Neural crest cell (in vitro differentiated cells): ENCODE results near the gene LPCAT2. TPM values are rescaled to one million over a fixed set of nuclear protein-coding genes. Genes with fewer than 3 reads are reported as not detected.

ENCODE experiments used
- DNase-seq: peaks from one replicate; pipeline ENCODE4 v3.0.0; 2021; ENCODE audit warnings: low read depth, mixed read lengths, low spot score
- H3K27ac Mint-ChIP-seq: one replicate; pipeline ENCODE4 v1.8.0; 2021; ENCODE audit warnings: mild to moderate bottlenecking, mixed read lengths; ENCODE audit not compliant: unreplicated experiment
- H3K27me3 Mint-ChIP-seq: 2 replicates; pipeline ENCODE4 v1.8.0; 2021; ENCODE audit warnings: low read depth, mild to moderate bottlenecking, mixed read lengths
- H3K36me3 Mint-ChIP-seq: 2 replicates; pipeline ENCODE4 v1.8.0; 2021; ENCODE audit warnings: low read depth, mild to moderate bottlenecking, mixed read lengths
- H3K4me1 Mint-ChIP-seq: 2 replicates; pipeline ENCODE4 v1.8.0; 2021; ENCODE audit warnings: mixed read lengths
- H3K4me3 Mint-ChIP-seq: one replicate; pipeline ENCODE4 v1.8.0; 2021; ENCODE audit warnings: mild to moderate bottlenecking, mixed read lengths
- H3K9me3 Mint-ChIP-seq: 2 replicates; pipeline ENCODE4 v1.8.0; 2021; ENCODE audit warnings: mixed read lengths
- total RNA-seq: library from RNA; stranded (reverse); gene quantifications from 2 replicates; pipeline ENCODE4 v1.2.1, GENCODE V29; 2021
- TF ChIP-seq, protein P1 (sequence below): fragments of 200-600 bp; sonication (generic); conservative IDR thresholded peaks from 2 replicates; pipeline ENCODE4 v1.5.0; 2021; ENCODE audit warnings: antibody characterized with exemption, mild to moderate bottlenecking

The LPCAT2 gene
- total RNA-seq, 1 donor from 2014 or later: 7.2 TPM

DNA sequence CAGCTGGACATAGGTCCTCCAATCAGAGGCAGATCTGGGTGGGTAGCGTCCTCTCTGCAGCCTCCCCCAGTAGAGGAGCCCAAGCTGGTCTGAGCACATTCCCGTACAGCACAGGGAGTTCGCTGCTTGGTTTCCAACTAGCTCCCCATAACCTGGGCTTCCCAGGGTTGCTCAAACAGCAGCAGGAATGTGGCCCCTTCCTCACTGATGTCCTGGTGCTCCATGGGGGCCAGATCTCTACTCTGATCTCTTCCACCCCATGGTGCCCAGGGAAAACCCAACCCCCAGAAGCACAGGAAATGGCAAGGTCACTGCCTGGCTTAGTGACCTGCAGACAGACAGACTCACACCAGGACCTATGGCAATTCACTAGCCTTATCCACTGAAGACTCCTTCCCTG lies 41.0 kb upstream of the LPCAT2 start:
- TF ChIP-seq, protein P1, sequence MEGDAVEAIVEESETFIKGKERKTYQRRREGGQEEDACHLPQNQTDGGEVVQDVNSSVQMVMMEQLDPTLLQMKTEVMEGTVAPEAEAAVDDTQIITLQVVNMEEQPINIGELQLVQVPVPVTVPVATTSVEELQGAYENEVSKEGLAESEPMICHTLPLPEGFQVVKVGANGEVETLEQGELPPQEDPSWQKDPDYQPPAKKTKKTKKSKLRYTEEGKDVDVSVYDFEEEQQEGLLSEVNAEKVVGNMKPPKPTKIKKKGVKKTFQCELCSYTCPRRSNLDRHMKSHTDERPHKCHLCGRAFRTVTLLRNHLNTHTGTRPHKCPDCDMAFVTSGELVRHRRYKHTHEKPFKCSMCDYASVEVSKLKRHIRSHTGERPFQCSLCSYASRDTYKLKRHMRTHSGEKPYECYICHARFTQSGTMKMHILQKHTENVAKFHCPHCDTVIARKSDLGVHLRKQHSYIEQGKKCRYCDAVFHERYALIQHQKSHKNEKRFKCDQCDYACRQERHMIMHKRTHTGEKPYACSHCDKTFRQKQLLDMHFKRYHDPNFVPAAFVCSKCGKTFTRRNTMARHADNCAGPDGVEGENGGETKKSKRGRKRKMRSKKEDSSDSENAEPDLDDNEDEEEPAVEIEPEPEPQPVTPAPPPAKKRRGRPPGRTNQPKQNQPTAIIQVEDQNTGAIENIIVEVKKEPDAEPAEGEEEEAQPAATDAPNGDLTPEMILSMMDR: no peak
- DNase-seq: no peak
- H3K27me3 Mint-ChIP-seq: no peaks in the 10 kb centered on the region

DNA sequence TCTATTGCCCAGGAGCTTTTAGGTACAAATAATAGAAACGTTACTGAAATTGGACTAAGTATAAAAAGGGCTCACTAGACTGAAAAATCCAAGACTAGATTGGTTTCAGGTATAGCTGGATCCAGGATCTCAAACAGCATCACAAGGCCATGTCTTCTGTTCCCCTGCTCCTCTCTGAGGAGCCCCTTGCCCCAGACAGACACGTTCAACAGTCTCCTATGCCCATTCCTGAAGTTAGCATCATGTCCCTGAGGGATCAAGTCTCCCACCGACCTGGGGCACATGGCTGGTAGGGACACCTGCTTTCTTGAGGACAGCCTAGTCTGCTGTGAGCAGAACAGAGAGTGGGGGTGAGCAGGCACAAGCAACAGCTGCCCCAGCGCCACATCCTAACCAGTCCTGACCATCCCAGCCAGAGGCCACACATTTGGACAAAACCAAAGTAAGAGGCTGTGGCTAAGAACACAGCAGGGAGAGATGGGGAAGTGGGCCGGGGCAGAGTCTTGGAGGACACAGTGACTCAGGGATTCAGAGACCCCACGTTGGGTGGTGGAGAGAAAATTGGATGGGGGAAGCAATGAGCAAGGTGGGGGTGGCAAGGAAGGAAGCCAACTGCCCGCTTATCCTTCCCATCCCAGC lies 40.4 kb upstream of the LPCAT2 start:
- peak overlapping the region; percentile 60 for H3K27ac Mint-ChIP-seq
- no peaks in the 10 kb centered on the region for H3K27me3 Mint-ChIP-seq
- no peak overlapping the region for H3K4me3 Mint-ChIP-seq
- no peaks in the 10 kb centered on the region for H3K36me3 Mint-ChIP-seq
- no peaks in the 10 kb centered on the region for H3K9me3 Mint-ChIP-seq
- TF ChIP-seq, protein P1: no peak
- peaks cover 5% of the 10 kb centered on the region for H3K4me1 Mint-ChIP-seq
- DNase-seq: no peak

More for the DNA sequence above, 41.0 kb upstream of the LPCAT2 start:
- no peaks in the 10 kb centered on the region for H3K36me3 Mint-ChIP-seq
- H3K9me3 Mint-ChIP-seq: no peaks in the 10 kb centered on the region
- H3K27ac Mint-ChIP-seq: peak overlapping the region; percentile 60
- H3K4me1 Mint-ChIP-seq: peaks cover 5% of the 10 kb centered on the region
- no peak overlapping the region for H3K4me3 Mint-ChIP-seq

DNA sequence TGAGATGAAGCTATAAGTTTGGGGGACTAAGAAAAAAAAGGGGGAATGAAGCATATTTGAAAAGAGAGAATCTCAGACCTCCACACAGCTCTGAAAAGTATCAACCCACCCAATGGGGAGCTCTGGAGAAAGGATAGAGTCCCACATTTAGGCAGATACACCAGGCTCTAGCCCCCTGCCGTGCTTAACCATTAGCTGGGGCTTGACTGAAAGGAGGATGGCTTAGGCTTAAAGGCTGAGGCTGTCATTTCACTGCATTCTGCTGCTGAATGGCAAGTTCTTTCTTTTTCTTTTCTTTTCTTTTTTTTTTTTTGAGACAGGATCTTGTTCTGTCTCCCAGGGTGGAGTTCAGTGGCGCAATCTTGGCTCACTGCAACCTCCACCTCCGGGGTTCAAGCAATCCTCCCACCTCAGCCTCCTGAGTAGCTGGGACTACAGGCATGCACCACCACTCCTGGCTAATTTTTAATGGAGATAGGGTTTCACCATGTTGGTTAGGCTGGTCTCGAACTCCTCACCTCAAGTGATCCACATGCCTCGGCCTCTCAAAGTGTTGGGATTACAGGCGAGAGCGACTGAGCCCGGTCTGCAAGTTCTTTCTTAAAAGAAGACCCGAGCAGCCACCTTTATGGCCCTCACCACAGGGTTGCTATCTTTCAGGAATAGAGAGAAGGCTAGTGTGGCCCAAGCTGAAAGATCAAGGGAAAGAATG lies 38.9 kb upstream of the LPCAT2 start:
- no peak for DNase-seq
- Mint-ChIP-seq H3K4me1 (peaks cover 4% of the 10 kb centered on the region), H3K27me3 (no peaks in the 10 kb centered on the region), H3K9me3 (no peaks in the 10 kb centered on the region), H3K36me3 (no peaks in the 10 kb centered on the region), H3K4me3 (no peak overlapping the region), H3K27ac (no peak overlapping the region)
- TF ChIP-seq, protein P1: no peak

DNA sequence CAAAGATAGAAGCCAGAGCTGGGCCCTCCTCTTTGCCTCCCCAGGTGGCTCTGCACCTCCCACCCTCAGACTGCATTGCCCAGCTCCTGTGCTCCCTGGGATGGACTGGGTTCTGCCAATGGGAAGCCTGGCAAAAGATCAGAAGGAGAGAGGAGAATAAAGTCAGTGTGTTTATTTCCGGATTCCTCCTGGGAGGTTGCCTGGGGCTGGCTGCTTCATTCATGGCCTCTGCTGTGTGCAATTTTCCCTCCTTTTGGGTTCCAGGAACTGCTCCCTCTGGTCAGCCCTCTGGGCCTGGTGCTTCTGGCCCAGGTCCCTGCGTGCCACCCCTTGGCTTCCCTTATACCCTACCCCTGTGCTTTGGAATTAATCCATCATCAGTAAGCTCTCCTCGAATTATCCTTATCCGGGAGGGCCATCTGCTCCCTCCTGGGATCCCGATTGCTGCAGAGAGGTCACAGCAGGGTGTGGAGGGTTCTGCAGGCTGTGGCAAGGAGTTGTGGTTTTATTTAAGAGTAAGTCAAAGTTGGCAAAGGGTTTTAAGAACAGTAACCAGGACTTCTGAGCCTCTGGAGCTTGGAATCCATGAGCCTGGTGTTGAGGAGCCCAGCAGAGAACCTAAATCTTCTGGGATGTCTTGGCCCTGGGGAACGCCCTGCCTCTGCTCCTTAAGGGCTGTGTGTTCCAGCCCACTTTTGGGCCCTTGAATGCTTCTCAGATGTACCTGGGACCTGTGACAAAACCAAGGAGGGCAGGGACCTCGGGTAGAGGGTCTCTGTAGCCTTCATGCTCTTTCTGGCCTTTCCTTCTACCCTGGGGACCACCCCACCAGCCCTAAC lies 38.1 kb upstream of the LPCAT2 start:
- no peaks in the 10 kb centered on the region for H3K4me1 Mint-ChIP-seq
- TF ChIP-seq, protein P1: no peak

DNA sequence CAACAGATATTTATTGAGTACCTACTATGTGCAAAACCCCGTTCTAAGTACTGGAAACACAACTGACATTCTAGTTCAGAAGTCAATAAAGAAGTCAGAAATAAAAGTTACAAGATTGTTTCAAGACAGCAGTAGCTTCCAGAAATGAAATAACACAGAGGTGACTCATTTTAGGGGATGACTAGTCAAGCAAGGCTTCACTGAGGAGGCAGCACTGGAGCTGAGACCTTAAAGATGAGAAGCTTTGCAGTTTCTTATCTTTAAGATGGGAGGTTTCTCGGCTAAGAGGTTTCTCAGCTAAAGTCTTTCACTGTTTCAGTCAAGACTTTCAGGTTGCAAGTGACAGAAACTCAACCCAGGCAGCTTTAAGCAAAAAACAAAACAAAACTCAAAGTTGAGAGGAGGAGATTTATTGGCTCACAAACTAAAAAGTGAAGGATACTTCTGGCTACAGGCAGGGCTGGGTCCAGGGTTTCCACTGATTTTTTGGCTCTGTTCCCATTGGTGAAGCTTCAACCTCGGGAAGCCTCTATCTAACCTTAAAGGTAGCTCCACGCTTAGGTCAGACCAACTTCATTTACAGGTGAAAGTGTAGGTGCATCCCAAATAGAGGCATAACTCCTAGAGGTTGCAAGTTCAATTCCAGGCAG lies 37.3 kb upstream of the LPCAT2 start:
- Mint-ChIP-seq H3K4me3 (no peak overlapping the region), H3K9me3 (no peaks in the 10 kb centered on the region), H3K4me1 (no peaks in the 10 kb centered on the region), H3K27me3 (no peaks in the 10 kb centered on the region), H3K27ac (no peak overlapping the region), H3K36me3 (no peaks in the 10 kb centered on the region)
- TF ChIP-seq, protein P1: no peak
- no peak for DNase-seq

More for the DNA sequence above, 38.1 kb upstream of the LPCAT2 start:
- Mint-ChIP-seq H3K36me3 (no peaks in the 10 kb centered on the region), H3K27ac (no peak overlapping the region), H3K9me3 (no peaks in the 10 kb centered on the region), H3K27me3 (no peaks in the 10 kb centered on the region), H3K4me3 (no peak overlapping the region)
- no peak for DNase-seq
